KOPT-K1 (cell line): ENCODE data around the gene UPK1A.
"Not testable (repeated sequence)": the region's sequence is repeated elsewhere in the genome, so short reads cannot be mapped to it uniquely, and the experiment has no call there.

Experiments used
- H3K27ac ChIP-seq: fragments of 200-600 bp; sonication (generic); 2 replicates; pipeline ENCODE4 v1.5.1; 2016; ENCODE audit warnings: antibody characterized with exemption, mild to moderate bottlenecking, low read depth, low read length; ENCODE audit not compliant: poor library complexity, severe bottlenecking
- H3K36me3 ChIP-seq: fragments of 200-600 bp; sonication (generic); 2 replicates; pipeline ENCODE4 v1.5.1; 2017; ENCODE audit warnings: antibody characterized with exemption, mild to moderate bottlenecking, low read length, moderate library complexity; ENCODE audit not compliant: insufficient read depth
- H3K9me3 ChIP-seq: fragments of 200-600 bp; sonication (generic); 2 replicates; pipeline ENCODE4 v1.5.1; 2017; ENCODE audit warnings: antibody characterized with exemption, low read length, mild to moderate bottlenecking; ENCODE audit not compliant: insufficient read depth, poor library complexity, severe bottlenecking

The UPK1A gene

DNA sequence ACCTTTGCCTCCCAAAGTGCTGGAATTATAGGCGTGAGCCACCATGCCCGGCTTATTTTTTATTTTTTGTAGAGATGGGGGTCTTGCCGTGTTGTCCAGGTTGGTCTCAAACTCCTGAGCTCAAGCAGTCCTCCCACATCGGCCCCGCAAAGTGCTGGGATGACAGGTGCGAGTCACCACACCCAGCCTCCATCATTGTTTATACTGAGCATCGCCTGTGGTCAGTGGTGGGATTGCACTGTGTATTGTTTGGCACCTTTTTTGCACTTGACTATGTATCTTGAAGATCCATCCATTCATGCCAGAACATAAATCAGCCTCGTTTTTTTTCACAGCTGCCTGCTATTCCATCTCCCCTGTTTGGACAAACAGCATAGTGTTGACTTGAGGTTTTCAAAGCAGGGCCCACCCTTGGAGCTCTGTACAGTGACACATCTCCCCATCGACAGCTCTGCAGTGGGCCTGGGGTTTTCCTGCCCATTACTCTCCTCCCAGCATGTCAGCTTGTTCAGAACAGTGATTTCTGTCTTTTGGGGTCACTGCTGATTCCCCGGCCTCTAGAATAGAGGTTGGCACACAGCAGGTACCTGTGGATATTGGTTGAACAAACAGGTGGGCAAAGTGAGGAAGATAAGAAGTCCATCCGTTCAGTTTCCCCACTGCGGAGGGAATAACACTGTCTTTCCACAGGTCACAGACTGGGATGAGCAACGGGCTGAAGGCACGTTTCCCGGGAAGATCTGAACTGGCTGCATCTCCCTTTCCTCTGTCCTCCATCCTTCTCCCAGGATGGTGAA is 8.2 kb upstream of the UPK1A start:
- Histone ChIP-seq H3K27ac (no peak overlapping the region), H3K36me3 (peaks cover 93% of the 10 kb centered on the region), H3K9me3 (no peaks in the 10 kb centered on the region)

DNA sequence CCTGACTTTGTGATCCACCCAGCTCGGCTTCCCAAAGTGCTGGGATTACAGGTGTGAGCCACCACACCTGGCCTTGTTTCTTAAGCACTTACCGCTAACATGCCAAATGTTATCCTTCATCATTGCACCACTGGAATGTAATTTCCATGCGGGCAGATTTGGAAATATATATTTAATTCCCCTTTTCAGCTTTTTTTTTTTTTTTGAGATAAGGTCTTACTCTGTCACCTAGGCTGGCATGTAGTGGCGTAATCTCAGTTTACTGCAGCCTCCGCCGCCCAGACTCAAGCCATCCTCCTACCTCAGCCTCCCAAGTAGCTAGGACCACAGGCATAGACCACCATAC is 4.3 kb upstream of the UPK1A start:
- peaks cover 86% of the 10 kb centered on the region for H3K36me3 ChIP-seq
- H3K9me3 ChIP-seq = no peaks in the 10 kb centered on the region
- no peak overlapping the region for H3K27ac ChIP-seq

DNA sequence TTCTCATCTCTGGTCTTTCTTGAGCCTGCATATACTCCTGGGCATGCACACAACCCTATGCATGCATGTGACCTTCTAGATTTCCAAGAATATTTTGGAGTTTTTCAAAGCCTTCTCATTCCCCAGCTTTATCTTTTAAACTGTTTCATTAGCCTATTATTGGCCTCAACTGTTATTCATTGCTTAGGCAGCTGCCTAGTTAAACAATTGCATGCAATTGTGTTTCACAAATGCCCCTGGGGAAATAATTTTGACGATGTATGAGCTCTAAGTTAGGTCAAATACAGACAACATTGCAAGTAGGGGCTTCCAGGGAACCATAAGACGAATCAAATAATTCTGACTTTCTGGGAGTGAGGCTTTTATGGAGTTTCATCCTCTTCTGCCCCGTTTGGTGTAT is 2.3 kb upstream of the UPK1A start:
- H3K9me3 ChIP-seq = no peaks in the 10 kb centered on the region
- no peak overlapping the region for H3K27ac ChIP-seq
- peaks cover 67% of the 10 kb centered on the region for H3K36me3 ChIP-seq

GRCh38 chr19:35665157-35665556 is 1.2 kb upstream of the UPK1A start:
- peaks cover 56% of the 10 kb centered on the region for H3K36me3 ChIP-seq
- H3K9me3 ChIP-seq = no peaks in the 10 kb centered on the region
- no peak overlapping the region for H3K27ac ChIP-seq

DNA sequence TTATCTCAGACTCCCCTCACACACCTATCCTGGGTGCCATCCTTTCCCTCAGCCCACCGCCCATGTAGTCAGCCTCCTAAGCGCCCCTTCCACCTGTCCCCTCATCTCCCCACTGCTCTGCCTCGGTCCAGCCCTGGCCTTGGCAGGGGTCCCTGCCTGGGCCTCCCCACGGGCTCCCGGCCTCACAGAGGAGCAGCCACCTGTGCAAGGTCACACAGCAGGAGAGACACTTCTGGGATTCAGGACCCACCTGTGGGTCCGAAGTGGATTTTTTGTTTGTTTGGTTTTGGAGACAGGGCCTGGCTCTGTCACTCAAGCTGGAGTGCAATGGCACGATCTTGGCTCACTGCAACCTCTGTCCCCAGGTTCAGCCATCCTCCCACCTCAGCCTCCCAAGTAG is 713 bp upstream of the UPK1A start:
- H3K9me3 ChIP-seq = no peaks in the 10 kb centered on the region

GRCh38 chr19:35669566-35669965 is 3.2 kb downstream of the UPK1A start:
- no peak overlapping the region for H3K27ac ChIP-seq
- H3K9me3 ChIP-seq = no peaks in the 10 kb centered on the region
- peaks cover 12% of the 10 kb centered on the region; the same call in 1 of the 2 replicates for H3K36me3 ChIP-seq

More for the DNA sequence above, 713 bp upstream of the UPK1A start:
- no peak overlapping the region for H3K27ac ChIP-seq
- H3K36me3 ChIP-seq = peaks cover 51% of the 10 kb centered on the region

DNA sequence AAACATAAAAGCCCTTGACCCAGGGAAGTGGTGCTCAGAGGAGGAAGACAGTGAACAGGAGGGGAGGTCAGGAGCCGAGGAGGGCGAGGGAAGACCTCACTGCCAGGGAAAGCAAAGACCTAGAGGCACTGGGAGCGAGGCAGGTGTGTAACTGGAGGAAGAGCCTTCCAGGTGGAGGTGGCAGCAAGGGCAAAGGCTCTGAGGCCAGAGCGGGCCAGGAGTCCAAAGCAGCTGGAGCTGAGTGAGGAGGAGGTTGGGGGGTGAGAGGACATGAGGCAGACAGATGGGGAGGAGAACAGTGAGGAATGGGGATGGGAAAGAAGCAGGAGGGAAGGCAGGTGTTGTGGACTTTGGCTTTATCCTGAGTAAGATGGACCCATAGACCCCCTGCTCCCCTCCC is 3.7 kb downstream of the UPK1A start:
- no peak overlapping the region for H3K27ac ChIP-seq
- peaks cover 8% of the 10 kb centered on the region; the same call in 1 of the 2 replicates for H3K36me3 ChIP-seq
- H3K9me3 ChIP-seq = no peaks in the 10 kb centered on the region

DNA sequence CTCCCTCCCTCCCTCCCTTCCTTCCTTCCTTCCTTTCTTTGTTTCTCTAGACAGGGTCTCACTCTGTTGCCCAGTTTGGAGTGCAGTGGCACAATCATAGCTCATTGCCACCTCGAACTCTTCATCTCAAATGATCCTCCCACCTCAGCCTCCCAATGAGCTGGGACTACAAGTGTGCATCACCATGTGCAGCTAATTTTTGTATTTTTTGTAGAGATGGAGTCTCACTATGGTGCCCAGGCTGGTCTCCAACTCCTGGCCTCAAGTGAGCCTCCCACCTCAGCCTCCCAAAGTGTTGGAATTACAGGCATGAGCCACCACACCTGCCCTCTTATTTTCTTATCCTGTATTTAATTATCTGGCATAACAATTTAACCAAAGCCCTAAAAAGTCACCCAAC is 4.4 kb downstream of the UPK1A start:
- H3K27ac ChIP-seq = no peak overlapping the region
- H3K36me3 ChIP-seq = 0 out of 2 replicates have a peak, but pooled peaks cover under 1% of the 10 kb centered on the region
- H3K9me3 ChIP-seq = no peaks in the 10 kb centered on the region

- H3K9me3 ChIP-seq = no peaks in the 10 kb centered on the region
- no peaks in the 10 kb centered on the region for H3K36me3 ChIP-seq
- H3K27ac ChIP-seq = no peak overlapping the region
Measured at GRCh38 chr19:35671818-35672217, 5.5 kb downstream of the UPK1A start.

DNA sequence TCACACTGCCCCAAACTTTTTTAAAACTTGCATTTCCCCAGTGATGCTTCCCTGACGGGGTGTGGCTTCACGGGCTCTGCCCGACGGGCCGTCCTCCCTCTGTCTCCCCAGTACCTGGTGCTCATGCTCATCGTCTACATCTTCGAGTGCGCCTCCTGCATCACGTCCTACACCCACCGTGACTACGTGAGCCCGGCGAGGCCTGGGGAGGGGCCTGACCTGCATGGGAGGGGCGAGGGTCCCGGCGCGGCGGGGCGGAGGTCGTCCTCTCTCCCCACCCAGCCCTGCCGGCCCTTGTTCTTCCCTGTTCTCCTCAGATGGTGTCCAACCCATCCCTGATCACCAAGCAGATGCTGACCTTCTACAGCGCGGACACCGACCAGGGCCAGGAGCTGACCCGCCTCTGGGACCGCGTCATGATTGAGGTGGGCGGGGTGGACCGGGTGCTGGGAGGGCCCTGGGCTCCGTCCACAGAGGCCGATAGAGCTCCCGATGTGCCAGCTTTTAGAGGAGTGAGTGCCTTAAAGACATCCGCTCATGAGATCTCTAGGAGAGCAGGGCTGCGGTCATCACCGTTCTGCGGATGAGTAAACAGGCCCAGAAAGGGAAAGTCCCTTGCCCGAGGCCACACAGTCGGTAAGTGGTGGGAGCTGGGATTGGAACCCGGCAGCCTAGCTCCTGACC is 6.9 kb downstream of the UPK1A start:
- Histone ChIP-seq H3K9me3 (no peaks in the 10 kb centered on the region), H3K36me3 (no peaks in the 10 kb centered on the region), H3K27ac (no peak overlapping the region)

GRCh38 chr19:35675589-35676140 is 9.3 kb downstream of the UPK1A start:
- H3K27ac ChIP-seq = no peak overlapping the region

GRCh38 chr19:35689836-35690235 is 23.5 kb downstream of the UPK1A start:
- Histone ChIP-seq H3K9me3 (no peaks in the 10 kb centered on the region), H3K27ac (no peak overlapping the region), H3K36me3 (no peaks in the 10 kb centered on the region)

More at GRCh38 chr19:35675589-35676140, 9.3 kb downstream of the UPK1A start:
- Histone ChIP-seq H3K9me3 (no peaks in the 10 kb centered on the region), H3K36me3 (no peaks in the 10 kb centered on the region)

DNA sequence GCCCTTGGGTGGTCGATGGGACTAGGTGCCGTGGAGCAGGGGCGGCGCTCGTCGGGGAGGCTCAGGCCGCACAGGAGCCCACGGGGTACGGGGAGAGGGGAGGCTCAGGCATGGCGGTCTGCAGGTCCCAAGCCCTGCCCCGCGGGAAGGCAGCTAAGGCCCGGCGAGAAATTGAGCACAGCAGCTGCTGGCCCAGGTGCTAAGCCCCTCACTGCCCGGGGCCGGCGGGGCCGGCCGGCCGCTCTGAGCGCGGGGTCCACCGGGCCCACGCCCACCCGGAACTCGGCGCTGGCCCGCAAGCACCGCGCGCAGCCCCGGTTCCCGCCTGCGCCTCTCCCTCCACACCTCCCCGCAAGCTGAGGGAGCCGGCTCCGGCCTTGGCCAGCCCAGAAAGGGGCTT is 24.8 kb downstream of the UPK1A start:
- not testable (repeated sequence) for H3K27ac ChIP-seq, H3K36me3 ChIP-seq, H3K9me3 ChIP-seq

DNA sequence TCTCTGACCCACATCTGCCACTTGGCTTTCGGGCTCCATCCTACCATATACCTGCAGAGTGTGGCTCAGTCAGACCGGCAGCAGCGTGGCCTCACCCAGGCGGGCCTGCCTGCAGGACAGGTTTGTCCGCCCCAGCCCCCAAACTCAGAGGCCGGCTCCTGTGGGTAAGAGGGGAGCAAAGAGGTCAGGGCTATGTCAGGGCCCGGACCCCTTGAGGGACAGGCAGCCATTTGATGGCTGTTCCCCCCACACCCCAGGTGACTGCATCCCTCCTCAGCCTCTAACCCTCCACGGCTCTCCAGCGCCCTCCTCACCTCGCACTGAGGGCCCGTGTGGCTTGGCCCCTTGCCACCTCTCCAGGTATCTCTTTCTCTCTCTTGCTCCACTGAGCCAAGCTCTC is 25.7 kb downstream of the UPK1A start:
- no peaks in the 10 kb centered on the region for H3K36me3 ChIP-seq
- H3K9me3 ChIP-seq = no peaks in the 10 kb centered on the region
- no peak overlapping the region for H3K27ac ChIP-seq

DNA sequence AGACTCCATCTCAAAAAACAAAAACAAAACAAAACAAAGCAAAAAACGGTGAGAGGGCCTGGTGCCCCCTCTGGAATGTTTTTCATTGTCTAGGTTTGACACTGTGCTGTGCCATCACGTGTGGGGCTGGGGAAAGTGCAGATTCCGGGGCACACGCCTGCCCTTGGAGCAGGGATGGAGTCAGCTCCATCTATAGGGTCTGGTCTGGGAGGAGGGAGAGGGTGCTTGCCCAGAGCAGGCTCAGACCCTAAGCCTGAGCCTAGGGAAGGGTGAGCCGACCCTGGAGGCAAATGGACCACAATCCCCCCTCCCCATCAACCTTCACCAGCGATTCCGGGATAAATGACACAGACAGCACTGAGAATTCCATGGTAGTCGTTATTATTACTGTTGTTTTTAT is 27.1 kb downstream of the UPK1A start:
- no peaks in the 10 kb centered on the region for H3K9me3 ChIP-seq
- no peak overlapping the region for H3K27ac ChIP-seq
- H3K36me3 ChIP-seq = no peaks in the 10 kb centered on the region
